DMS153 treated with DMSO at 0.1 percent for 48 hours (cell line): ENCODE results near the gene EIF3A.
A peak's percentile ranks its signal among the peaks of the same experiment; 100 is the strongest.
"Not testable (repeated sequence)": the region's sequence is repeated elsewhere in the genome, so short reads cannot be mapped to it uniquely, and the experiment has no call there.

ENCODE experiments used
- DNase-seq: peaks from one replicate; lab custom pipeline; 2025; ENCODE audit not compliant: unreplicated experiment; lab: John Stamatoyannopoulos, UW

EIF3A gene

DNA sequence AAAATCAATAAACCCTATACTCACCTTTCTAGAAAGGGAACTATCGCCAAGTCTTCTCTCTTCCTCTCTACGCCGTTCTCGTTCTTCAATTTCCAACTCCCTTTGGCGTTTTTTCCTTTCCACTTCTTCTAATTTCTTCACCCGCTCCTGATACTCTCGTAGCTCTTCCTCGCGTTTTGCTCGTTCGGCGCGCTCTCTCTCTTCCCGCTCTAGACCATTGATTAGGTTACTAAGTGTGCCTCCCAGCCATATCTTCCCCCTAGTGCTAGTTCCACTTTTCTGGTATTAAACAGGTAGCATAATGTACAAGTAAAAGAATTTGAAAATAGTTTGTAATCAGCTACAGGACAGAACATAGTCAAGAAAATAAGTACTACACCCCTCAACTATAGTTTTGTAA is 30.8 kb downstream of the EIF3A start:
- DNase-seq: no peak

DNA sequence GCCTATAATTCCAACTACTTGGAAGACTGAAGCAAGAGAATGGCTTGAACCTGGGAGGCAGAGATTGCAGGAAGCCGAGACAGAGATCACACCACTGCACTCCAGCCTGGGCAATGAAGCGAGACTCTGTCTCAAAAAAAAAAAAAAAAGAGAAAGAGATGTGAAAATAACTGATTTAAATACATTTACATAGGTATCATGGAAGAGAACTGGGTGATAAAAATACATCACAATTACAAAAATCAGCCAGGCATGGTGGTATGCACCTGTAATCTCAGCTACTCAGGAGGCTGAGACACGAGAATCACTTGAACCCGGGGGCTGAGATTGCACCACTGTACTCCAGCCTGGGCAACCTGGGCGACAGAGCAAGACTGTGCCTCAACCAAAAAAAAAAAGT is 31.3 kb downstream of the EIF3A start:
- DNase-seq: no peak

DNA sequence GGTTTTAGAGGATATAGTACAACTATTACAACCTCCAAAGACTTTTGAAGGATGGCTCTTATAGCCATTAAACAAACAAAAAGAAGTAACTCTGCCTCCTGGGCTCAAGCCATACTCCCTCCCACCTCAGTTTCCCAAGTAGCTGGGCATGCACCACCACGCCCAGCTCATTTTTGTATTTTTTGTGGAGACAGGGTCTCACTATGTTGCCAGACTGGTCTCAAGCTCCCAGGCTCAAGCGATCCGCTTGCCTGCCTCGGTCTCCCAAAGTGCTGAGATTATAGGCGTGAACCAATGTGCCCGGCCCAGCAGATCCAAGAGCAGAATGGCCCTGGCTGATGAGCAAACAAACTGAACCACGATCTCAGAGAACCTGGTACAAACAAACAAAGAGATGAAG is 35.1 kb downstream of the EIF3A start:
- no peak for DNase-seq

DNA sequence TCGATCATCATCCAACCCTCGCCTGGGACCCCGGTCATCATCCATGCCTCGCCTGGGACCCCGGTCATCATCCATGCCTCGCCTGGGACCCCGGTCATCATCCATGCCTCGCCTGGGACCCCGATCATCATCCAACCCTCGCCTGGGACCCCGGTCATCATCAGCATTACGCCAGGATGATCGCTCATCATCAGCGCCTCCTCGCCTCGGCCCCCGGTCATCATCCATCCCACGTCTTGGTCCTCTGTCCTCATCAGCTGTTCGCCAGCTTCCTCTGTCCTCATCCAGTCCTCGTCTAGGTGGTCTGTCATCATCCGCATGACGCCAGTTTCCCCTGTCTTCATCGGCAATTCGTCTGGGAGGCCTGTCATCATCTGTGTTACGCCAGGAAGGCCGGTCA is 38.4 kb downstream of the EIF3A start:
- DNase-seq: no peak

DNA sequence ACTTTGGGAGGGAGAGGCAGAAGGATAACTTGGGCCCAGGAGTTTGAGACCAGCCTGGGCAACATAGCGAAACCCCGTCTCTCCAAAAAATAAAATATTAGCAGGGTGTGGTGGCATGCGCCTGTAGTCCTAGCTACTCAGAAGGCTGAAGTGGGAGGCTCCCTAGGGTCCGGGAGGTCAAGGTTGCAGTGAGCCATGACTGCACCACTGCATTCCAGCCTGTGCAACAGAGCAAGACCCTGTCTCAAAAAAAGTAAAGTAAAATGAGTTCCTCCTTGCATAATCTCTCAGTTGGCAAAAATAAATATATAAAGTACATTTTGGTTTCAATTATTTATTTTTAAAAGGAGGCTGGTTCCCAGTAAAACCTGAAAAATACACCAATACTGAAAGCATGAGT is 39.3 kb downstream of the EIF3A start:
- DNase-seq: no peak

- DNase-seq: no peak
These were observed 41.5 kb downstream of the EIF3A start for GRCh38 chr10:119039161-119039560.

DNA sequence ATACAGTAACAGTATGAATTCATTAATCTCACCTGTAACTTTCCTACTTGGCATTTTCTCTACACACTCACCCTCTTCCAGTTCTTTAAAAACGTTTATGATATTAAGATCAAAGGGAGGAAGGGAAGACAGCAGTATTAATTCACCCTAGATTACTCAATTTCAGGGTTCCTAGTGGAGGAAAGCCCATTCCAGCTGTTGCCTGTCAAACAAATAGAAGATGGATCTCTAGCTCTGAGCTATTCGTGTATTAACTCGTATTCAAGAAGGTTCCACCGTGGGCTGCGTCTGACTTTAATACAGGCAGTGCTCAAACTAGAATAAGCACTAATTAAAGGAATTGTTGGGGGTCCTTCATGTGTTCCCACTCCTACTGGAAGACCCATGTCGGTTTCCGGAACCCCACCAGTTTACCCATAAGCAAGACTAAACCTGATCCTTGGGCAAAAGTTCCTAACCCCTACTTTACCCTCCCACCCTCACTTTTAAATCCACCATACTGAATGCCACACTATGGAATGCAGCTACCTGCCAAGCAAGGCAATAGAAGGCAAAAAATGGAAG is 49.0 kb downstream of the EIF3A start:
- DNase-seq: no peak

- peak; percentile 14 for DNase-seq
These were observed 50.0 kb downstream of the EIF3A start for GRCh38 chr10:119030421-119031250.

- peak; percentile 18 for DNase-seq
These were observed 50.8 kb downstream of the EIF3A start, which contains the start of gene NANOS1 for GRCh38 chr10:119029613-119030420. Gene NANOS1 (plus strand): TSS chr10:119029714. CDS start chr10:119029802, 88 bp downstream.

DNA sequence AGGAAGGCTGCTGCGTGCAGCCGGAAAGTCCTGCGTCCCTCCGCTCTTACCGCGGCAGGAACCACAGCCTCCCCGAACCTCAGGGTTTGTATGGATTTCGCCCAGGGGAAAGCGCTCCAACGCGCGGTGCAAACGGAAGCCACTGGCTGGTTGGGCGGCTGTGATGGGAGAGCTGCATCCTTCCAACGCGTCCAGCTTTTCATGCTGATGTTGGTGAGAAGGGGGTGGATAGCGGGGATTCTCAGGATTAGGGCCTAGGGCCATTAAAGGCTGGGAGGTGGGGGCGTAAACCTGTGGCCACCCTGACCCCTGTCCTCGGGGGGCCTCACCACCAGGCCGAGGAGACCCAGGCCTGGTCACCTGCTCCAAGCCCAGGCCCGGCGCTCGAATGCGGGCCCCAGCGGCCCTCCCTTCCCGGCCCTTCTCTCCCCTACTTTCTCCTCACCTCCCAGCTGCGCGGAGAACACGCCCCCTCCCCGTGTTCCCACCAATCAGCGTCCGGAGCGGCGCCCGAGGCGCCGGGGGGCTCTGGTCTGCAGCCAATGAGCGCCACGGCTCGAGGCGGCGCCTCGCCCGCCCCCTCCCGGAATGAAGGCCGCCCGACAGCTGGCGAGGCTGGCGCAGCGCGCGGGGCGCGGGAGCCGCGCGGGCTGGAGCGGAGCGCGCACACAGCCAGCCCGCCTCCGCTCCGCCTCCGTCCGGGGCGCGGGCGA is 51.6 kb downstream of the EIF3A start:
- peak; percentile 85 for DNase-seq

GRCh38 chr10:119028445-119028899 is 52.1 kb downstream of the EIF3A start:
- DNase-seq: not testable (repeated sequence)

GRCh38 chr10:119026301-119027110 is 54.1 kb downstream of the EIF3A start:
- DNase-seq: no peak

DNA sequence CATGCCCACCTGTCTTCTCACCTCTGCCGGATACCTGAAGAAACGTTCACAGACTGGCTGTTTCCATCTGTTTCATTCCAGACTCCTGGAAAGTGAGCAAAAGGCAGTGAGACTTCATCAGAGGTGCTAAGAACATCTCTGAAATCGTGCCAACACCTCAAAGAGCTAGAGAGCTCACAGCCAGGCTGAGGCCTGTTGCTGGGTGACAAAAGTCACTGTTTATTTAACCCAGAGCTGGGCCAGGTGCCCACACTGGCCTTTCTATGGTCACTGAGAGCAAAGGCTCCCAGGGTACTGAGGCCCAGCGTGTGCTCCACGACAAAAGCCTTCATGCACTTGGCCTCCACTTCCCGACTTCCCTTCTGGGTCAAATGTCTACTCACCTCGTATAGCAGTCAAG is 54.8 kb downstream of the EIF3A start:
- DNase-seq: peak; percentile 62

DNA sequence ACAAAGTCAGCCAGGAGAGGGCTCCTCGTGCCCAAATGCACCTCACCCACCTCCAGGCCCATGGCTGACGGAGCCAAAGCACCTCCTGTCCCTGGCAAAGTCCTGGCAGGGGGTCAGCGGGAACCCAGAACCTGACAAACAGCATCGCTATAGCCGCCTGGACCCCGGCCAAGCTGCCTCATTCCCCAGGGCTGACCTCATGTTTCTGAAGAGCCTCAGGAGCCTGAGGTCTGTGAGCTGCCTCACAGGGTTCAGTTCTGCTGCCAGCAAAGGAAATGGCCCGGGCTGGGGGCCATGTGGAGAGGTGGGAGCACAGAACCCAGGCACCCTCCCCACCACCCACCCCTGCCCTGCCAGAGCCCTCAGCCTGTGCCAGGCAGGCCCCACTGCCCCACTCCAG is 55.3 kb downstream of the EIF3A start:
- peak; percentile 4 for DNase-seq

GRCh38 chr10:119024882-119025281 is 55.7 kb downstream of the EIF3A start:
- no peak for DNase-seq

GRCh38 chr10:119023553-119023868 is 57.1 kb downstream of the EIF3A start:
- no peak for DNase-seq

GRCh38 chr10:119022846-119023552 is 57.6 kb downstream of the EIF3A start:
- no peak for DNase-seq

- DNase-seq: no peak
These were observed 60.0 kb downstream of the EIF3A start for GRCh38 chr10:119020627-119020946.

GRCh38 chr10:119007211-119007574 is 73.4 kb downstream of the EIF3A start:
- DNase-seq: no peak
